GM21423 (cell line): ENCODE results near the gene CTU1.

ENCODE experiments used
- ATAC-seq: cut with Tn5 transposase; IDR thresholded peaks from one replicate; pipeline ENCODE4 v1.9.1; 2021; ENCODE audit warnings: mild to moderate bottlenecking, moderate library complexity; ENCODE audit not compliant: unreplicated experiment

Gene CTU1

GRCh38 chr19:51107406-51108065, 673 bp downstream of the CTU1 start:
- peak; percentile 3 for ATAC-seq

- ATAC-seq = no peak
These were observed 4.3 kb downstream of the CTU1 start for GRCh38 chr19:51103926-51104341.

DNA sequence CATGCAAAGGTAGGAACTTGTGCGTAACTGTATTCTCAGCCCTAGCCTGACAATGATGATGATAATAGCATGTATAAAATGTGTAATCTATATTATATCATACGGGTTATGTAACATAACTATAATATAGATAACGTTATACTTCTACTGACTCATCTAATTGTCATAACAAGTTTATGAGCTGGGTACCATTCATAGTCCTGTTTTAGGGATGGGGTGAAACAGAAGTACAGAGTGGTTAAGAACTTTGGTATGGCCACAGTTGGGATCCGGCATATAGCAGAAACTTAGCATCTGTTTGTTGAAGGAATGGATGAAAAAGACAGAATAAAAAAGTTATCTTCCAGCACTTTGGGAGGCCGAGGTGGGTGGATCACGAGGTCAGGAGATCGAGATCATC, 5.2 kb downstream of the CTU1 start:
- ATAC-seq = no peak

GRCh38 chr19:51101171-51101865, 6.9 kb downstream of the CTU1 start:
- no peak for ATAC-seq

GRCh38 chr19:51100601-51101000, 7.6 kb downstream of the CTU1 start:
- no peak for ATAC-seq

GRCh38 chr19:51099047-51099382, 9.2 kb downstream of the CTU1 start:
- ATAC-seq = no peak

- no peak for ATAC-seq
These were observed 9.7 kb downstream of the CTU1 start for GRCh38 chr19:51098365-51099046.

- ATAC-seq = no peak
These were observed 10.4 kb downstream of the CTU1 start for GRCh38 chr19:51097796-51098195.

- no peak for ATAC-seq
These were observed 11.0 kb downstream of the CTU1 start for GRCh38 chr19:51097166-51097738.

- no peak for ATAC-seq
These were observed 11.6 kb downstream of the CTU1 start for GRCh38 chr19:51096473-51097165.

- ATAC-seq = no peak
These were observed 13.4 kb downstream of the CTU1 start for GRCh38 chr19:51094696-51095279.

DNA sequence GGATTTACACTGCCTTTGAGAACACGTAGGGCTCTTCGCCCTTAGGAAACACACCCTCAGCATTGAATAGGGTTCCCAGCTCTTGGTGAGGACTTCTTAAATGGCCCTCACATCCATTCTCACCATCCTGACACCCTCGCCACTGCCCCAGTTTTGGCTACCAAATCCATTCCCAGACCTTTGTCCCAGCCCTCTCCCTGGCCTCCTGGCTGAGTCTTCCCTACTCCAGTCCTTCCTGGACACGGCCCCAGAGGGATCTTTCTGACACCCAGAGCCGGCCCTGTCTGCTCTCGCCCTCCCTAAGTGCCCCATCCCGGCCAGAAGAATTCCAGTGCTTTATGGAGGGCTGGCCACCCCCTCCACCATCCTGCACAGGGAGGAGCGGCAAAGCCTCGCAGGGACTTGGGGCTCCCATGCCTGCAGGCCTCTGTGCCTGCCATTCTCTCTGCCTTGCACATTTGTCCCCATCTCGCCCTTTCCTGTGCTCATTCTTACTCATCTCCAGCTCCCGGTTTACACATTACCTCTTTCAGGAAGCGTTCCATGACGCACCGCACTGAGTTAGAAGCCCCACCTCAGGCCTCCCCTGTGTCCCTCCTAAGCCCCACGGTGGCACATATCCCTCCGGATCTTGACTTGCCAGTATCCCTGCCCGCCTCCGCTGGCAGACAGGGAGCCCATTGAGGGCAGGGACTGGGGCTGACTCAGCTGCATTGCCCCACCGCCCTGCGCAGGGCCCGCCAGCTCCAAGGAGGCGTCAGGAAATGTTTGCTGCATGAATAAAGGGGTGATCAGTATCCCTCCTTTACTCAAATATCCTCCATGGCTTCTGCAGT, 14.5 kb downstream of the CTU1 start:
- ATAC-seq = no peak

DNA sequence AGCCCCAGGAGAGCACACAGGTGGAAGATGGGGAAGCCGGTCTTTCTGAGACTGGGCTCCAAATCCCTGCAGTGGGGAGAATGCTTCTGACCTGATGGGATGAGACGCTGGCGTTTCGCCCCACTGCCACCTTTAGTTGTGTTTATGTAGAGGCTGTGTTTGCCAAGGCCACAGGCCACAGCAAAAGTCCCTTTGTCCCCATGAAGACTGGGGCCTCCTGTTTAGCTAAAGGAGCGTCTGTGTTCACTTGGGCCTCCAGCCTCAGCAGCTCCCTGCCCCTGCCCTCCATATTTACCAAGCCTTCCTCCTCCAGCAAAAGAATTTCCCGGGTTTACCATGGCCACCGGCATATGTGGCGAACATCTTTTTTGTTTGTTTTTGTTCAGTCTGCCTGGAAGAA, 15.1 kb downstream of the CTU1 start:
- ATAC-seq = no peak

- ATAC-seq = no peak
These were observed 16.0 kb downstream of the CTU1 start for GRCh38 chr19:51091895-51092873.

DNA sequence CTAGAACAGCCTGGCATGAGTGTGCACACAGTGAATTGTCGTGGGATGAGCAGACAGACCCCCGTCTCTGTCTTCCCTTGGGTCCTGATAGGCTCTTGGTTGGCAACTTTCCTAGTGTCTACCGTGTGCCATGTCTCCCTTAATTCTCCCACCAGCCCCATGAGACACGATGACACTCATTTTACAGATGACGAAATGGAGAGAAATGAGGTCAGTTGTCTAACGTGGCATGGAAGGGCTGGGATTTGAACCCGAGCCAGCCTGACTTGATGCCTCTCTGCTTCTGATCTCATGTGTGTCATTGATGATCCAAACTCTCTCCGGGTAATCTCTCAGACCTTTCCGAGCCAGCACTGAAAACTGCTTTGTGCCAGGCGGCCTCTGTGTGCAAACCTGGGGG, 17.1 kb downstream of the CTU1 start:
- no peak for ATAC-seq

GRCh38 chr19:51090471-51090870, 17.7 kb downstream of the CTU1 start:
- ATAC-seq = no peak

GRCh38 chr19:51089786-51090185, 18.4 kb downstream of the CTU1 start:
- no peak for ATAC-seq

DNA sequence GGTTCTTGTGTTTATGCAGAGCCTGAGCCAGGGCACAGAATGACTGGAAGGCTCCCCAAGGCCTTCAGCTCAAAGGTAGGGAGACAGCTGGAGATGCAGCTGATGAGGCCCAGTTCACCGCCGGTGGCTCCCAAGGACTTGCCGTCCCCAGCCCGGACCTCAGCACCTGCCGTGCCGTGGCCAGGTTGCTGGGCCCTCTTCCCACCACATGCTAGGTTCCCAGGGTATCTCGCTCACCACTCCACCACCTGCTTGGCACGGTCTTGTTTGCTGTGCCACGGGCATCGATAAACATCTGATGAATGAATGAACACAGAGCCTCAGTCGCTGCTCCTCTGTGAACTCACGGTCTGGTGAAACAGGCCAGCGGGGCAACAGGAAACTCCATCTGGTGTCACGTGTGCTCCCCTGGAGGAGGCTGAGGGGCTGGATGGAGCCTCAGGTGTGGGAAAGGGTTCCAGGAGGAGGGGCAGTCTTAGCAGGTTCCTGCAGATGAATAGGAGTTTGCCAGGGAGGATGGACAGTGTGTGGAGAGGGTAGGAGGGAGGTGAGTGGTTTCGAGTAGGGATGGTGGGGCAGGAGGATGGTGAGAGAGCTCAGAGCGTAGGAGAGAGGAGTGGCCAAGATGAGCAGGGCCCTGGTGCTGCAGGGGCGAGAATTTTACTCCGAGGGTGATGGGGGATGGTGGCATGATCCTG, 21.9 kb downstream of the CTU1 start:
- ATAC-seq = no peak
